Activated CD8-positive, alpha-beta T cell treated with anti-CD3 and anti-CD28 coated beads for 36 hours (primary cell): ENCODE results near the gene LAMTOR5. TPM values are rescaled to one million over a fixed set of nuclear protein-coding genes. Genes with fewer than 3 reads are reported as not detected.
A peak's percentile ranks its signal among the peaks of the same experiment; 100 is the strongest.

Experiments used
- ATAC-seq: fragments of 200-7000 bp; cut with Tn5 transposase; one replicate; pipeline ENCODE4 v1.10.0; 2021; ENCODE audit warnings: mild to moderate bottlenecking, moderate library complexity
- CTCF ChIA-PET: fragments of 350-600 bp; sonication (Branson Sonifier 250); formaldehyde crosslinking; loops from one replicate; lab custom pipeline; 2021; ENCODE audit warnings: antibody characterized with exemption; lab: Charles Lee
- POLR2A ChIA-PET: fragments of 350-600 bp; sonication (Branson Sonifier 250); formaldehyde crosslinking; loops from one replicate; lab custom pipeline; 2021; ENCODE audit warnings: antibody characterized with exemption; lab: Charles Lee
- DNase-seq: peaks from one replicate; pipeline ENCODE4 v3.0.0-alpha.2; 2020
- H3K27ac Mint-ChIP-seq: one replicate; pipeline ENCODE4 v1.8.0; 2021; ENCODE audit warnings: mild to moderate bottlenecking, mixed read lengths
- H3K27me3 Mint-ChIP-seq: one replicate; pipeline ENCODE4 v1.8.0; 2021; ENCODE audit warnings: mixed read lengths
- H3K36me3 Mint-ChIP-seq: one replicate; pipeline ENCODE4 v1.8.0; 2021; ENCODE audit warnings: low read depth, mixed read lengths
- H3K4me1 Mint-ChIP-seq: one replicate; pipeline ENCODE4 v1.8.0; 2021; ENCODE audit warnings: low read depth, mixed read lengths
- H3K4me3 Mint-ChIP-seq: one replicate; pipeline ENCODE4 v1.8.0; 2021; ENCODE audit warnings: mild to moderate bottlenecking, moderate library complexity, mixed read lengths
- H3K9me3 Mint-ChIP-seq: one replicate; pipeline ENCODE4 v1.8.0; 2021; ENCODE audit warnings: mixed read lengths
- intact Hi-C: fragments of 100-400 bp; cut with micrococcal nuclease; formaldehyde crosslinking; loops from one replicate; pipeline ENCODE4 v1.10.0; 2022
- total RNA-seq, 2 experiments: library from RNA; stranded (reverse); gene quantifications; one replicate each; pipeline ENCODE4 v1.2.3, GENCODE V29; 2021
- TF ChIP-seq, protein P1 (sequence below): fragments of 200-600 bp; IDR thresholded peaks from one replicate; pipeline ENCODE4 v1.8.0; 2022; ENCODE audit warnings: antibody characterized with exemption, mild to moderate bottlenecking

The LAMTOR5 gene
- total RNA-seq, 2 experiments from 2014 or later: 154 to 160 TPM

DNA sequence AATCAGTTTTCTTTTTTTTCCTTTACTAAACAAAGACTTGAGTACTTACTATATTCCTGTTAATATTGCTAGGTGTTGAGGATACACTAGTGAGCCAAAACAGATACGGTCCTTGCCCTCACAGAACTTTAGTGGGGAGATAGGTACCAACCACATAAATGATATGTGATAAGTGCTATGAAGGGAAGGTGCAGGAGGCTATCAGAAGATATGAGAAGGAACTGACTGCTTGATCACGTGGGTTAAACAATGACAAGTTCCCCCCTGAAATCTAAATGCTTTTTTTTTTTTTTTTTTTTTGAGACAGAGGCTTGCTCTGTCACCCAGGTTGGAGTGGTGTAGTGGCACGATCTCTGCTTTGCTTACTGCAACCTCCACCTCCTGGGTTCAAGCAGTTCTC lies 43.3 kb downstream of the LAMTOR5 start:
- H3K4me3 Mint-ChIP-seq: no peak overlapping the region
- H3K4me1 Mint-ChIP-seq: peaks cover 10% of the 10 kb centered on the region
- H3K27me3 Mint-ChIP-seq: no peaks in the 10 kb centered on the region
- ATAC-seq (no peak), DNase-seq (no peak)
- H3K9me3 Mint-ChIP-seq: no peaks in the 10 kb centered on the region
- intact Hi-C loops: no loop called here
- POLR2A ChIA-PET: no interaction called here
- no peak overlapping the region for H3K27ac Mint-ChIP-seq
- TF ChIP-seq, protein P1, sequence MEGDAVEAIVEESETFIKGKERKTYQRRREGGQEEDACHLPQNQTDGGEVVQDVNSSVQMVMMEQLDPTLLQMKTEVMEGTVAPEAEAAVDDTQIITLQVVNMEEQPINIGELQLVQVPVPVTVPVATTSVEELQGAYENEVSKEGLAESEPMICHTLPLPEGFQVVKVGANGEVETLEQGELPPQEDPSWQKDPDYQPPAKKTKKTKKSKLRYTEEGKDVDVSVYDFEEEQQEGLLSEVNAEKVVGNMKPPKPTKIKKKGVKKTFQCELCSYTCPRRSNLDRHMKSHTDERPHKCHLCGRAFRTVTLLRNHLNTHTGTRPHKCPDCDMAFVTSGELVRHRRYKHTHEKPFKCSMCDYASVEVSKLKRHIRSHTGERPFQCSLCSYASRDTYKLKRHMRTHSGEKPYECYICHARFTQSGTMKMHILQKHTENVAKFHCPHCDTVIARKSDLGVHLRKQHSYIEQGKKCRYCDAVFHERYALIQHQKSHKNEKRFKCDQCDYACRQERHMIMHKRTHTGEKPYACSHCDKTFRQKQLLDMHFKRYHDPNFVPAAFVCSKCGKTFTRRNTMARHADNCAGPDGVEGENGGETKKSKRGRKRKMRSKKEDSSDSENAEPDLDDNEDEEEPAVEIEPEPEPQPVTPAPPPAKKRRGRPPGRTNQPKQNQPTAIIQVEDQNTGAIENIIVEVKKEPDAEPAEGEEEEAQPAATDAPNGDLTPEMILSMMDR: no peak
- peaks cover 27% of the 10 kb centered on the region for H3K36me3 Mint-ChIP-seq
- CTCF ChIA-PET: interaction anchor here (1.0 kb wide), 1 partner anchor 15 kb away, joined by 6 read pairs; no protein-coding TSS in a partner anchor

DNA sequence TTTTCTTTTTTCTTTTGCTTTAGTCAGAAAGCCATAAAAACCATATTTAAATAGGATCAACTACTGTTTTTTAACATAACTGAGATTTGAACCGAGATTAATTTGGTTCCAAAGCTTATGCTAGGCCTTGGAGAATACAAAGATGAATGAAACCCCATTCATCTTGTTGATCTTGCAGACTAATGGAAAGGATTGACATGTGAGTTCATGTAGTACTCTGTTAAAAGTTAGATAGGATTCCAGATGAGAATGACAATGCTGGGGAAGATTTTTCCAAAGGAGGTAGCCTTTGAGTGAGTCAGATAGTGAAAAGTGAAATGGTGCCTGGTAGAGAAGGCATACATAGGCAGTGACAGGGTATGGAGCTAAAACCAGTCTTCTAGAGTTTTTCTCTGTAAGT lies 45.6 kb downstream of the LAMTOR5 start:
- ChIA-PET POLR2A (interaction anchor here (1.0 kb wide), 1 partner anchor 12 kb away, joined by 3 read pairs; no protein-coding TSS in a partner anchor), CTCF (interaction anchor here (1.4 to 1.7 kb wide), 2 partner anchors 14 to 165 kb away, joined by 4 to 5 read pairs; no protein-coding TSS in a partner anchor)
- Mint-ChIP-seq H3K9me3 (no peaks in the 10 kb centered on the region), H3K36me3 (peaks cover 32% of the 10 kb centered on the region), H3K27ac (no peak overlapping the region), H3K4me1 (peaks cover 13% of the 10 kb centered on the region), H3K4me3 (no peak overlapping the region), H3K27me3 (no peaks in the 10 kb centered on the region)
- no peak for ATAC-seq
- intact Hi-C loops: no loop called here
- TF ChIP-seq, protein P1: no peak
- DNase-seq: no peak

DNA sequence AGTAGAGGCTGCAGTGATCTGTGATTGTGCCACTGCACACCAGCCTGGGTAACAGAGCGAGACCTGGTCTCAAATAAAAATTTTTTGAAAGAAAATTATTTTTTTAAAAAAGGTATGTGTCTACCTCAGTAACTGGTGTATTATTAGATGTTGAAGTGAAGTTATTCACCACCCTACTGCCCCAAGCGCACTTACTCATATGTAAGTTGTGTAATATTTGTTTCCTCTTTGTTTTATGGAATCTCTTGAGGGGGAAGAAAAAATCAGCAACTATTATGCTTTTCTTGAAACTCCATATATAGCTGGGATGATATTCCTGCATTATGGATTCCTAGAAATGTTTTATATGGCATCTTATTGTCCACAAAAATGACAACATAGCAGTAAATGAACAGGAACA lies 47.1 kb downstream of the LAMTOR5 start:
- TF ChIP-seq, protein P1: no peak
- Mint-ChIP-seq H3K27ac (no peak overlapping the region), H3K4me1 (peaks cover 22% of the 10 kb centered on the region), H3K36me3 (peaks cover 35% of the 10 kb centered on the region), H3K4me3 (no peak overlapping the region), H3K27me3 (no peaks in the 10 kb centered on the region), H3K9me3 (no peaks in the 10 kb centered on the region)
- ChIA-PET POLR2A (interaction anchor here (1.7 kb wide), 1 partner anchor 20 kb away, joined by 5 read pairs; no protein-coding TSS in a partner anchor), CTCF (interaction anchor here (1.4 to 1.7 kb wide), 3 partner anchors 12 to 164 kb away, joined by 3 to 5 read pairs (median 4); no protein-coding TSS in a partner anchor)
- intact Hi-C loops: no loop called here
- ATAC-seq (no peak), DNase-seq (no peak)

DNA sequence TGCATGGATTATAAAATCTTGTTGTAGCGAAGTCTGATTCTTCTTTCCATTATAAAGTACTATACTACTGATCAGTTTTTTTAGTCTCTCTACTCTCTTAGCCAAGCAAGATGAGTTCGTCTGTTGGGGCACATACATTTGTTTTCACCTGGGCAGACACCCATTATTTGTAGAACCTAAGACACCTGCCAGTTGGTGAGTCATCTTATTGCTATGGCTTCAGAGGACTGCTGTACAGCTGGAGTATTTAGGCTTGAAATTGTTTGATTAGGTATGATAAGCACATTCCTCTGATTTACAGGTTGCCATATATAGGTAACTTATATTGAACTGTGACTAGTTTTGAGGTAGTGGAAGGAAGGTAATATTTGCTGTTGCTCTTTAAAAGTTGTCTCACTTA lies 51.1 kb downstream of the LAMTOR5 start:
- Mint-ChIP-seq H3K27ac (no peak overlapping the region), H3K9me3 (no peaks in the 10 kb centered on the region), H3K27me3 (no peaks in the 10 kb centered on the region), H3K36me3 (peaks cover 32% of the 10 kb centered on the region), H3K4me1 (peaks cover 37% of the 10 kb centered on the region), H3K4me3 (no peak overlapping the region)
- intact Hi-C loops: no loop called here
- TF ChIP-seq, protein P1: no peak
- ChIA-PET POLR2A (no interaction called here), CTCF (no interaction called here)
- ATAC-seq: no peak
- no peak for DNase-seq

DNA sequence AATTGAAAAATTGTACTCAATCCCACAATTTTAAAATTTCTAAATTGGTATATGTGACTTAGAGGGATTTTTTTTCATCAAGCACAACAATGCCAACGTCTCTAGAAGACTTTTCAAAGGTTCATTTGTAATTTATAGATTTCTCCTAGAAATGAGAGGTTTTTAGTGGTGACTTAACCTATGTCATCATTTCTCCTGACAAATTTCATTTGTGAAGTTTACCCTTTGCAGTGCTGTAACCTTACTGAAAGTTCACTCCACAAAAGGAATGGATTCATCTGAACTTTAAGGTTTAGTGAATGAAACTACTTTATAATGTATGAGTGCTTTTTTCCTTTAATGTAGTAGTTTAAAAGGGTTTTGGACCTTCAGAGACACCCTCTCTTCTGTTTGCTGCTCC lies 52.2 kb downstream of the LAMTOR5 start:
- POLR2A ChIA-PET: no interaction called here
- H3K4me1 Mint-ChIP-seq: peaks cover 44% of the 10 kb centered on the region

More for the DNA sequence above, 52.2 kb downstream of the LAMTOR5 start:
- CTCF ChIA-PET: no interaction called here
- intact Hi-C loops: no loop called here
- TF ChIP-seq, protein P1: no peak
- H3K36me3 Mint-ChIP-seq: peaks cover 31% of the 10 kb centered on the region
- H3K27ac Mint-ChIP-seq: no peak overlapping the region
- H3K27me3 Mint-ChIP-seq: no peaks in the 10 kb centered on the region
- ATAC-seq (peak; percentile 60), DNase-seq (no peak)
- H3K4me3 Mint-ChIP-seq: no peak overlapping the region
- no peaks in the 10 kb centered on the region for H3K9me3 Mint-ChIP-seq

Other genes starting within 250 kb of the LAMTOR5 start
- gene KCNC4, start 197.4 kb downstream of the LAMTOR5 start, total RNA-seq: 10 to 100 TPM; 10.7 to 12.2 TPM
- 10 to 100 TPM; 70.8 to 72.5 TPM for gene RBM15, start 68.3 kb downstream of the LAMTOR5 start, total RNA-seq
- gene SLC16A4, start 16.7 kb downstream of the LAMTOR5 start, total RNA-seq: under 1 TPM; 0.27 to 0.51 TPM
- gene PROK1, start 43.5 kb upstream of the LAMTOR5 start, total RNA-seq: not detected
- not detected for gene KCNA10, start 111.5 kb upstream of the LAMTOR5 start, total RNA-seq
- under 1 TPM; 0.02 to 0.14 TPM for gene KCNA2, start 198.7 kb upstream of the LAMTOR5 start, total RNA-seq